Measurements from ENCODE around the gene KCNK16. TPM values are rescaled to one million over a fixed set of nuclear protein-coding genes. Genes with fewer than 3 reads are reported as not detected.

KCNK16 gene
- total and polyA plus RNA-seq, 2 of the 13 experiments (the other 11 are each of a cell fraction or from before 2014, with no cell fraction given), result not detected

GRCh38 chr6:39314273-39314795 is 8.2 kb downstream of the KCNK16 start, which contains the start of gene KCNK17:
Gene KCNK17 (minus strand): TSS chr6:39314419. CDS start chr6:39314320, 99 bp downstream.
- intact Hi-C loops (cut with micrococcal nuclease; ENCODE audit: unreplicated experiment), result no loop called here
- TF ChIP-seq NR0B2 (CRISPR knock-in tag; IDR thresholded peaks at IDR 0.05), result no peak
- TF ChIP-seq ZNF232 (CRISPR knock-in tag; IDR thresholded peaks at IDR 0.05; ENCODE audit: borderline replicate concordance), result no peak
- no peak for TF ChIP-seq MIXL1 (CRISPR knock-in tag; IDR thresholded peaks at IDR 0.05)
- no peak for TF ChIP-seq ZSCAN25 (CRISPR knock-in tag; IDR thresholded peaks at IDR 0.05)
- DNase-seq (ENCODE audit: low spot score) (no peak), FAIRE-seq (no peak), ATAC-seq (no peak)
- H3K4me3 ChIP-seq (replicated peaks in 1 of 3; ENCODE audit: insufficient read depth in 1 of 3, low read depth in 2 of 3, low read length in 3 of 3), result no peak within 1 kb of the TSS
- no peak within 1 kb of the TSS for H3K9ac ChIP-seq (ENCODE audit: insufficient read depth, low read depth, low read length)
- in situ Hi-C loops (cut with HindIII; ENCODE audit: extremely low pct_ligation_motif_present, low pct_unique_long_range_greater_than_20kb), result loop anchor here (5.0 kb wide), 1 partner anchor 442 kb away; no protein-coding TSS in a partner anchor
- peaks cover 5% of the 10 kb centered on the region; the same call in 1 of the 2 replicates for H4K20me1 ChIP-seq (ENCODE audit: insufficient read depth, low read length)
- H3K36me3 ChIP-seq (replicated peaks in 1 of 2; ENCODE audit: control insufficient read depth in 1 of 2, insufficient read depth in 2 of 2, low read length in 2 of 2), result no peaks in the 10 kb centered on the region
- H3K4me1 ChIP-seq (ENCODE audit: insufficient read depth, low read length), result no peaks in the 10 kb centered on the region
- H3K9me3 ChIP-seq (ENCODE audit: low read length), result no peaks in the 10 kb centered on the region
- BruUV-seq (replicated peaks), result no TSS peak
- H3K79me2 ChIP-seq (ENCODE audit: insufficient read depth, low read length), result no peaks in the 10 kb centered on the region
- no peak within 1 kb of the TSS for H3K4me2 ChIP-seq (ENCODE audit: low read depth, low read length)
- H2AFZ ChIP-seq (ENCODE audit: low read length), result no peak within 1 kb of the TSS
- ChIA-PET CTCF (ENCODE audit: low intra/inter-chr PET ratio, low total read pairs) (no interaction called here), POLR2A (no interaction called here)
- no peak within 1 kb of the TSS for H3K27ac ChIP-seq (ENCODE audit: extremely low read length, insufficient read depth, low read length)
- WGBS (ENCODE audit: low lambda C conversion rate), result 31% methylated on average over 5 of the region's 28 CpGs
- peaks cover 7 to 42% of the 10 kb centered on the region in 2 experiments; a peak in 4 of 5 replicates for H3K27me3 ChIP-seq (ENCODE audit: control insufficient read depth in 1 of 2, insufficient read depth in 2 of 2, low read length in 2 of 2)

- Histone ChIP-seq H3K36me3 (replicated peaks in 1 of 2; ENCODE audit: control insufficient read depth in 1 of 2, insufficient read depth in 2 of 2, low read length in 2 of 2) (no peaks in the 10 kb centered on the region), H3K4me3 (replicated peaks in 1 of 3; ENCODE audit: insufficient read depth in 1 of 3, low read depth in 2 of 3, low read length in 3 of 3) (no peak overlapping the region), H3K4me2 (ENCODE audit: low read depth, low read length) (no peak overlapping the region), H2AFZ (ENCODE audit: low read length) (no peak overlapping the region), H3K27me3 (ENCODE audit: control insufficient read depth in 1 of 2, insufficient read depth in 2 of 2, low read length in 2 of 2) (peaks cover 7 to 39% of the 10 kb centered on the region in 2 experiments; a peak in 4 of 5 replicates), H3K4me1 (ENCODE audit: insufficient read depth, low read length) (no peaks in the 10 kb centered on the region), H3K9me3 (ENCODE audit: low read length) (no peaks in the 10 kb centered on the region), H3K79me2 (ENCODE audit: insufficient read depth, low read length) (no peaks in the 10 kb centered on the region), H4K20me1 (ENCODE audit: insufficient read depth, low read length) (peaks cover 5% of the 10 kb centered on the region; the same call in 1 of the 2 replicates), H3K9ac (ENCODE audit: insufficient read depth, low read depth, low read length) (no peak overlapping the region), H3K27ac (ENCODE audit: extremely low read length, insufficient read depth, low read length) (no peak overlapping the region)
- no peak for ATAC-seq
- WGBS (ENCODE audit: low lambda C conversion rate), result 43% methylated on average over 57 of the region's 80 CpGs
- intact Hi-C loops (cut with micrococcal nuclease; ENCODE audit: unreplicated experiment) (no loop called here), in situ Hi-C loops (cut with HindIII; ENCODE audit: extremely low pct_ligation_motif_present, low pct_unique_long_range_greater_than_20kb) (loop anchor here (5.0 kb wide), 1 partner anchor 441 kb away; no protein-coding TSS in a partner anchor)
- DNase-seq (ENCODE audit: low spot score), result no peak
- BruUV-seq (replicated peaks), result no TSS peak
- FAIRE-seq, result no peak
- ChIA-PET POLR2A (no interaction called here), CTCF (ENCODE audit: low intra/inter-chr PET ratio, low total read pairs) (no interaction called here)
- TF ChIP-seq ISX (CRISPR knock-in tag; conservative IDR thresholded peaks at IDR 0.05), result no peak
- no peak for TF ChIP-seq ZNF441 (CRISPR knock-in tag; IDR thresholded peaks at IDR 0.05; ENCODE audit: borderline replicate concordance)
- TF ChIP-seq ZNF282 (IDR thresholded peaks at IDR 0.05; ENCODE audit: partially characterized antibody), result no peak
- no peak for TF ChIP-seq RFXANK (CRISPR knock-in tag; IDR thresholded peaks at IDR 0.05)
- TF ChIP-seq ATAD3A (CRISPR knock-in tag; IDR thresholded peaks at IDR 0.05), result no peak
- no peak for TF ChIP-seq ZNF687 (CRISPR knock-in tag; IDR thresholded peaks at IDR 0.05)
- no peak for TF ChIP-seq ZNF12 (CRISPR knock-in tag; IDR thresholded peaks at IDR 0.05)
- TF ChIP-seq PCBP2 (optimal IDR thresholded peaks at IDR 0.05; ENCODE audit: low read depth, low read length, poor library complexity, severe bottlenecking), result no peak
- no peak for TF ChIP-seq KLF15 (CRISPR knock-in tag; IDR thresholded peaks at IDR 0.05; ENCODE audit: borderline replicate concordance)
- TF ChIP-seq TBP (CRISPR knock-in tag; IDR thresholded peaks at IDR 0.05), result no peak
These were observed 8.8 kb downstream of the KCNK16 start for GRCh38 chr6:39313526-39314272.

Data from HepG2 (cell line).